ENCODE data around the gene GNLY.

The GNLY gene

GRCh38 chr2:85678377-85678776 is 15.8 kb upstream of the GNLY start:
- H3K27ac ChIP-seq: no peak overlapping the region
- intact Hi-C loops (cut with DNase I; ENCODE audit: low total_unique reads): no loop called here

DNA sequence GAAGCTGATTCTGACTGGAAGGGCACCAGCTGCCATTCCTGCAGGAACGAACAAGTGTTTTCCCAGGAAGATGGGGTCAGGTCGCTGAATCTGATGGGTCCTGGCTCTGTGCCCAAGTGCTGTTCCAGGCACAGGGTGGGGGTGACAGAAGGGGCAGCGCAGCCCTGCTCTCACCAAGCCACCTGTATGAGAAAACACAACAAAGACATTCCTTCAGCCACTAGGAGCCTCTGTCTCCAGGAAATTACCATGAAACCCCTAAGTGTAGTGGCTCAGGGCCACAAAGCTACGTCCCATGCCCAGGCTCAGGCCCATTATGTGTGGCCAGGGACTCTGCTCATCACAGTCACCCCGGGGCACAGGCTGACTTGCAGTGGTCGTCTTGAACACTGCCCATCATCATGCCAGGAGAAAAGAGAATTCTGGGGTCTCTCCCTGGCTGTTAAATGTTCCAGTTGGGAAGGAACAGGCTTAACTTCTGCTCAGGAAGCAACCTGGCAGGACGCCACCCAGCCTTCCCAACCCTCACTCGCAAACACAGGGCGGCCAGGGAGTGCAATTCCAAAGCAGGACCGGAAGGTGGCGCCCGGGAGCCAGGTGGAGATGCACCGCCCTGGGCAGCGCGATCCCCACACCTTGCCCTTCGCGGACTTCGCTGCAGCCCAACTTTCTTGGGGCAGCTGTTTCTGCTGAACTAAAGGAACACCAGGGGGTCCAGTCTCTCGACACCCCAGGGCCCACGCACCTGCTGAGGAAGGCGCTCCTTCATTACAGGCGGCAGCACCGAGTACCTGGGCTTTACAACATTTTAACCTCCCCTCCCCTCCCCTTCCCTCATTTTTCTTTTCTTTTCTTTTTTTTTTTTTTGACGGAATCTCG is 15.1 kb upstream of the GNLY start:
- no peaks in the 10 kb centered on the region for H3K9me3 ChIP-seq
- H3K27me3 ChIP-seq: no peaks in the 10 kb centered on the region
- no peaks in the 10 kb centered on the region for H3K36me3 ChIP-seq
- peaks cover 0 to 20% (median 8%) of the 10 kb centered on the region in 4 donors for H3K4me1 ChIP-seq
- no peak overlapping the region for H3K27ac ChIP-seq
- intact Hi-C loops (cut with DNase I; ENCODE audit: low total_unique reads): no loop called here
- no peak overlapping the region for H3K4me3 ChIP-seq
- DNase-seq: peak; percentile 92 to 93
- TF ChIP-seq CTCF (IDR thresholded peaks at IDR 0.05): peak; percentile 94 to 98

More at GRCh38 chr2:85678377-85678776, 15.8 kb upstream of the GNLY start:
- TF ChIP-seq CTCF (IDR thresholded peaks at IDR 0.05): no peak
- H3K4me3 ChIP-seq: no peak overlapping the region
- no peaks in the 10 kb centered on the region for H3K9me3 ChIP-seq
- no peak for DNase-seq
- peaks cover 0 to 20% (median 8%) of the 10 kb centered on the region in 4 donors for H3K4me1 ChIP-seq
- H3K27me3 ChIP-seq: no peaks in the 10 kb centered on the region
- no peaks in the 10 kb centered on the region for H3K36me3 ChIP-seq

DNA sequence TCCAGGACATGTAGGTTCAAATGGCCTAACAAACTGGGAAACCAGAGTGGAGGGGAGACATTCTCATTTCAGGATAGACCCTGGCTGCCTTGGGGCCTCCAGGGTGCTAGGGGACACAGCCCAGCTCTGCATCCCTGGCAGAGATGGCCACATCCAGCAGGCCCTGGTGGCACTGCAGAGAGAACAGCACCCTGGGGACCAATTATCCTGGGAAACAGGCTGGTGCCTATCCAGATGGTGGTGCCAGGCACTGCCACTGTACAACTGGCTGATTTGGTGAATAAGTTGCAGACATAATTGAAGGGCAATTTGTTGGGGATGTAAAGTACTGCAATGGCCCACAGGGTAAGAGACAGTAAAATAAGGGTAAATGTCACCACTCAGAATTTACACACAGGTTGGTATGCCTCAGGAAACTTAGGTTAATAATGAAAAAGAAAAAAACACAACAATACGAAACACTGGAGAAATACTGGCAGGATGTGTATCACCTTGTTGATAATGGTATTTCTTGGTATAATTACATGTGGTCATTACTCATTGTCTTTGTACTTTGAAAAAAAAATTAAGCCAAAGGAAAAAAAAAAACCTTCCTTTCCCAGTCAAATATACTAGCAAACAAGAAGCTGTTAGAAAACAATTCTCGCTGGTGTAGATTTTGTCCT is 13.3 kb upstream of the GNLY start:
- Histone ChIP-seq H3K36me3 (no peaks in the 10 kb centered on the region), H3K27me3 (no peaks in the 10 kb centered on the region), H3K27ac (no peak overlapping the region), H3K9me3 (no peaks in the 10 kb centered on the region), H3K4me1 (peaks cover 0 to 20% (median 8%) of the 10 kb centered on the region in 4 donors), H3K4me3 (no peak overlapping the region)
- peak in 1 of 2 donors; percentile 54 for DNase-seq
- intact Hi-C loops (cut with DNase I; ENCODE audit: low total_unique reads): no loop called here
- TF ChIP-seq CTCF (IDR thresholded peaks at IDR 0.05): no peak

GRCh38 chr2:85681372-85681763 is 12.8 kb upstream of the GNLY start:
- Histone ChIP-seq H3K27ac (no peak overlapping the region), H3K36me3 (no peaks in the 10 kb centered on the region), H3K4me3 (no peak overlapping the region), H3K27me3 (no peaks in the 10 kb centered on the region), H3K9me3 (no peaks in the 10 kb centered on the region), H3K4me1 (peaks cover 0 to 15% (median 7%) of the 10 kb centered on the region in 4 donors)
- no peak for TF ChIP-seq CTCF (IDR thresholded peaks at IDR 0.05)
- intact Hi-C loops (cut with DNase I; ENCODE audit: low total_unique reads): no loop called here
- DNase-seq: no peak

- DNase-seq: no peak
- Histone ChIP-seq H3K4me1 (peaks cover 0 to 11% (median 7%) of the 10 kb centered on the region in 4 donors), H3K9me3 (no peaks in the 10 kb centered on the region), H3K4me3 (no peak overlapping the region), H3K27ac (no peak overlapping the region), H3K27me3 (no peaks in the 10 kb centered on the region), H3K36me3 (no peaks in the 10 kb centered on the region)
- intact Hi-C loops (cut with DNase I; ENCODE audit: low total_unique reads): no loop called here
- no peak for TF ChIP-seq CTCF (IDR thresholded peaks at IDR 0.05)
These were observed 12.4 kb upstream of the GNLY start for GRCh38 chr2:85681776-85682175.
